Limb (tissue), 2 donors: ENCODE data around the gene CILP.
"Not testable (repeated sequence)": the region's sequence is repeated elsewhere in the genome, so short reads cannot be mapped to it uniquely, and the experiment has no call there.

Experiments
- DNase-seq, 2 donors: peaks; one replicate each; pipeline ENCODE4 v3.0.0-alpha.2; 2016; ENCODE audit errors: extremely low spot score in 2 of 2

CILP gene

GRCh38 chr15:65210770-65211481 is at the start of gene CILP:
CILP (minus strand) TSS chr15:65211473; CDS start chr15:65209755, 1,718 bp downstream.
- no peak for DNase-seq

- DNase-seq: no peak
Measured at GRCh38 chr15:65260968-65261367, 49.7 kb upstream of the CILP start.

- DNase-seq: peak; percentile 34 to 49
Measured at GRCh38 chr15:65259367-65259797, 48.1 kb upstream of the CILP start.

GRCh38 chr15:65258375-65259262 is 47.3 kb upstream of the CILP start:
- DNase-seq: peak in 1 of 2 donors; percentile 42

- DNase-seq: no peak
Measured at GRCh38 chr15:65255486-65256140, 44.3 kb upstream of the CILP start.

GRCh38 chr15:65254758-65255157 is 43.5 kb upstream of the CILP start:
- DNase-seq: no peak

- DNase-seq: peak; percentile 63 to 79
Measured at GRCh38 chr15:65254356-65254755, 43.1 kb upstream of the CILP start.

- DNase-seq: no peak
Measured at GRCh38 chr15:65249641-65250040, 38.4 kb upstream of the CILP start.

GRCh38 chr15:65248511-65249255 is 37.4 kb upstream of the CILP start:
- peak in 1 of 2 donors; percentile 50 for DNase-seq

GRCh38 chr15:65246939-65247338 is 35.7 kb upstream of the CILP start:
- DNase-seq: no peak

- no peak for DNase-seq
Measured at GRCh38 chr15:65246026-65246714, 34.9 kb upstream of the CILP start.

GRCh38 chr15:65245096-65245856 is 34.0 kb upstream of the CILP start:
- peak; percentile 46 to 51 for DNase-seq

- no peak for DNase-seq
Measured at GRCh38 chr15:65244638-65245037, 33.4 kb upstream of the CILP start.

GRCh38 chr15:65236443-65236842 is 25.2 kb upstream of the CILP start:
- not testable (repeated sequence) for DNase-seq

GRCh38 chr15:65233696-65234095 is 22.4 kb upstream of the CILP start:
- DNase-seq: no peak

GRCh38 chr15:65232520-65232919 is 21.2 kb upstream of the CILP start:
- no peak for DNase-seq

GRCh38 chr15:65231306-65231705 is 20.0 kb upstream of the CILP start:
- no peak for DNase-seq

GRCh38 chr15:65226901-65227300 is 15.6 kb upstream of the CILP start:
- not testable (repeated sequence) for DNase-seq

- DNase-seq: no peak
Measured at GRCh38 chr15:65226221-65226620, 14.9 kb upstream of the CILP start.

GRCh38 chr15:65223996-65224395 is 12.7 kb upstream of the CILP start:
- DNase-seq: no peak
